ENCODE results near the gene DIMT1.
A peak's percentile ranks its signal among the peaks of the same experiment; 100 is the strongest.

Gene DIMT1

DNA sequence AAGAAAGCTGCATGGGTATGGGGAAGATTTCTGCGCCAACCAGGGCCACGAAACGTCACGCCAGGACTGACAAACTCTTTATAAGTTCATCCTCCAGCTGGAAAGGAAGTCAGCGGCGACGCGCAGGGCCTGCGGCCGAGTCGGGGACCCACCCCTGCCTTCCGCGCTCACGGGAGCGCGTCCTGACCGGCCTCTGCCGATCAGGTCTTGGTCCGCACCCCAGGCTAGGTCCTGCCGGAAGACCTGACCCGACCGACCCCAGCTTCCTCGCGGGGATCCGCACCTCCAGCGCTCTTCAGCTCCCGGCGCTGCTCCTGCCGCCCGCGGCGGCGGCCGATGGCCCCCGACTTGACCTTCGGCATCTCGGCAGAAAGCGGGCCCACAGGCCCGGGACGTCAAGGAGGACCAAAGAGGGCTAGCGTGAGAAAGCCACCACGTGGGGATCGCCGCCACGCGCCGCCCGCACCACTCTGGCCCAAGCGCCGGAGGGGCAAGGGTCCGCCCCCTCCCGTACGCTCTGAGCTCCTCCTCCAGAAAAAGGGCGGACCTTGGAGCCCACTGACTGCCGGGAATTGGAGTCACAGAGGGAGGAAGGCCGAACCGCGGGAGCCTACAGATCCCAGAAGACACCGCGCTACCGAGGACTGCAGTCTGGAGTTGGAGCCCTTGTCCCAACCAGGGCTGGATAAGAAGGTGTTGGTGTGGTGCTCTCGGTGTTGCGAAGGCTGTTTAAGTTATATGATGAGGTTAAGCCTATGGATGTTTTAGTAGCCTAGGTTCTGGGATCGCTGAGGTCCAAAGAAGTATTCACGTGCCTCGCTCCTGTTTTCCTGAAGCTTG lies at the start of gene DIMT1:
Gene DIMT1 (minus strand): TSS at position 495 of the 840 bp plus-strand sequence. CDS start 133 bp downstream, at position 362.
- peak; percentile 92 for DNase-seq (ENCODE audit: low spot score)

DNA sequence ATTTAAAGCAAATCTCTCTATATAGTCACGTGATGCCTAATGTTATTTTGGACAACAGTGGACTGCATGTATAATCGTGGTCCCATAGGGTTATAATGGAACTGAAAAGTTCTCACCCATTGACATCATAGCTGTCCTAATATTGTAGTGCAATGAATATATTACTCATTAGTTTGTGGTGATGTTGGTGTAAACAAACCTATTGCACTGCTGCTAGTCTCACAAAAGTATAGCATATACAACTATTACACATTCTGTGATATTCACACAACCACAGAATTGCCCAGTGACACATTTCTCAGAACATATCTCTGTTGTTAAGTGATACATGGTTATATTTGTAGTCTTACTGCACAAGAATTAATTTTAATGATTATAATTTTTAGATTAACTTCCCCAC lies 46.6 kb upstream of the DIMT1 start:
- no peak for DNase-seq (ENCODE audit: low spot score)

DNA sequence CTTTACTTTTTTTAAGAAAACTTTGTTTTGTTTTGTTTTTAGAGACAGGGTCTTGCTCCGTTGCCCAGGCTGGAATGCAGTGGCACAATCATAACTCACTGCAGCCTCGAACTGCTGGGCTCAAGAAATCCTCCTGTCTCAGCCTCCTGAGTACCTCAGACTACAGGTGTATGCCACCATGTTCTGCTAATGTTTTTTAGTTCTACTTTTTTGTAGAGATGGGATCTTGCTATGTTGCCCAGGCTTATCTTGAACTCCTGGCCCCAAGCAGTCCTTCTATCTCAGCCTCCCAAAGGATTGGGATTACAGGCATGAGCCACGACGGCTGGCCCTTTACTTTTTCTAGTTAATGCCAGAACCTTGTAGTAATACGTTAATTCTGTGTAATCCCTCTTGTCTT lies 44.8 kb upstream of the DIMT1 start:
- DNase-seq (ENCODE audit: low spot score), result no peak

GRCh38 chr5:62432621-62433064 lies 28.9 kb upstream of the DIMT1 start:
- no peak for DNase-seq (ENCODE audit: low spot score)

- DNase-seq (ENCODE audit: low spot score), result no peak
Observed at GRCh38 chr5:62431735-62432620, 28.3 kb upstream of the DIMT1 start.

DNA sequence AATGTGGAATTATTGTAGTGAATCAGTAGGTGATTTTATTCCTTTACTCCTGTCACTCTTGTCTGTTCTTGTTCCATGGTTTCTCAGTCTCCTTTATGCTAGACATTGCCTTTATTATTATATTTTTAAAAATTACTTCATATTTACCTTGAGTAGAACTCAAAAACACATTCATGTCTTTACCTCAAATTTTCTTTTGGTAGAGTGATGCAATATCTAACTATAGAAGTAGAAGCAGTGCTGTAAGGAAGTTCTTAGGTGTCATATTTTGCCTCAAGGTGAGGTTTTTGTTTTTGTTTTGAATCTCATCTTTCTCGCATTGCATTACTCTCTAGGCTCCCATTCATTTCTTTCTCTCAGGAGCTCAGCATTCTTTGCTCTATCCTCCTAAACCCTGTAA lies 21.1 kb upstream of the DIMT1 start:
- DNase-seq (ENCODE audit: low spot score), result no peak

GRCh38 chr5:62421414-62421813 lies 17.7 kb upstream of the DIMT1 start:
- no peak for DNase-seq (ENCODE audit: low spot score)

DNA sequence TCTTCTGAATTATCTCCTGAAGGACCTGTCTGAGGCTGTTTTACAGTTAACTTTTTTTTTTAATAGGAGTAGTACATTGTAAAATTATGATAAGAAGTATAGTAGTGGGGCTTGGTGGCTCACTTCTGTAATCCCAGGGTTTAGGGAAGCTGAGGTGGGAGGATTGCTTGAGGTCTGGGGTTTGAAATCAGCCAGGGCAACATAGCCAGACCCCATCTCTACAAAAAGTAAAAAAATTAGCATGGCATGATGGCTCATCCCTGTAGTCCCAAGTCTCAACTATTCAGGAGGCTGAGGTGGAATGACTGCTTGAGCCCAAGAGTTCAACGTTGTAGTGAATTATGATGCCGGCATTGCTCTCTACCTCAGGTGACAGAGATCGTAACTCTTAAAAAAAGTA lies 15.9 kb upstream of the DIMT1 start:
- no peak for DNase-seq (ENCODE audit: low spot score)

DNA sequence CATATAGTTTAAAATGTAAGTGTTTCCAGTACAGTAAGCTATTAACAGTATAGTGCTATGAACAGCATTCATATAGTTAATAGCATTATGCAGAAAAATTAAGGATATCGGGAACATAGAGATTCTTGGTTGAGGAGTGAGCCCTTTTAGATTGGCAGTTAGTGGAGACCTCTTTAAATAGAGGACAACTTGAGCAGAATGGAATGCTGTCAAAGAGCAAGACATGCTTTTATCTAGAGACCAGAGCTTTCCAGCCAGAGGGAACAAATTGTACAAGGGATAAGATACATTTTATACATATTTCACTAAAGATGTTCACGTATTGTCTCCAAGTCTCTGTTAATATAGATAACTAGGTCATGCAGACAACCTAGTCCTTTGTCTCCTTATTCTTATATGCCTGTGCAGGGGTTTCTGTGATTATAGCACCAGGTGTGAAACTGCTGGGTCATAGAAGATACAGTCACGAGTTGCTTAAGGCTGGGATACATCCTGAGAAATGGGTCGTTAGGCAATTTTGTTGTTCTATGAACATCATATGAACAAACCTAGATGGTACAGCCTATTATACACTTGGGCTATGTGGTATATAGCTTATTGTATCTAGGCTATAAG lies 14.9 kb upstream of the DIMT1 start:
- DNase-seq (ENCODE audit: low spot score), result no peak

DNA sequence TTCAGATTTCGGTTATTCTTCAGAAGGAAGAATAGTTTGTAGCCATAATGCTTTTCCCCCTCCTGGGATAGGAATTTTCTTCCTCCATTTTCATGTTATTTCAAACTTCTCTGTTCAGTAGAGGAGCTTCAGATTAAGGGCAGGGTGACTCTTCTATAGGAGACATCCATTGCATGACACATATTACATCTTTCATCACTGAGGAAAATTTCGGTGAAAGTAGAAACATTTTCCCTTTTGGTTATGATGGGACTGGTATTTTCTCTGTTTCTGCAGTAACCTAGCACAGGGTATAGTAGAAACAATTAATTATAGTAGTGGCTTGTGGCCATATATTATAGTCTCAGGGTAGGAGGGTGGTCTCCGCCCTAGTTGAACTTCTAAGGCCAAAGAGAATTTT lies 10.0 kb upstream of the DIMT1 start:
- DNase-seq (ENCODE audit: low spot score), result no peak

GRCh38 chr5:62412549-62413329 lies 9.0 kb upstream of the DIMT1 start, which contains the start of gene IPO11:
Gene IPO11 (plus strand): TSS chr5:62412763. CDS start chr5:62437280, 24,517 bp downstream.
- DNase-seq (ENCODE audit: low spot score), result peak; percentile 98

DNA sequence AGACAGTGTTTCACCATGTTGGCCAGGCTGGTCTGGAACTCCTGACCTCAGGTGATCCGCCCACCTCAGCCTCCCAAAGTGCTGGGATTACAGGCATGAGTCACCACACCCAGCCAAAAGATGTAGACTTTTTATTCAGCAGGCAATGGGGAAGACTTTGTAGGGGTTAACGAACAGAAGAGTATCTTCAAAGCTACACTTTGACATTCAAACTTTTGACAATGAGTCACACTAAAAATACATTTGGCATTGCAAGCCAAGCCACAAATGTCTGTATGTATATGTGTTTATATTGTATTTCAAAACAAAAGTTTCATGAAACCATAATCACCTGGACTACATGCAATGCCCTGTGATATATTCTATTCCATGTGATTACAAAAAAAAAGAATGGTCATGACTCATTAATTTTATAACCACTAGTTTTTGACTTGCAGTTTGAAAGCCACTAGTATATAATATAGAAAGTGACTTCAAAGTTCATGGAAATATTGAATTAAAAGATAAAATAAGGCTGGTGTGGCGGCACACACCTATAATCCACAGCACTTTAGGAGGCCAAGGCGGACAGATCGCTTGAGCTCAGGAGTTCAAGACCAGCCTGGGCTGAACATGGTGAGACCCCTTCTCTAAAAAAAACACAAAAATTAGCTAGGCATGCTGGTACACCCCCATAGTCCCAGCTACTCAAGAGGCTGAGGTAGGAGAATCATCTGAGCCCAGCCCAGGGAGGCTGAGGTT lies 8.3 kb downstream of the DIMT1 start:
- DNase-seq (ENCODE audit: low spot score), result no peak

GRCh38 chr5:62386824-62387223 lies 16.9 kb downstream of the DIMT1 start:
- no peak for DNase-seq (ENCODE audit: low spot score)

GRCh38 chr5:62385816-62386400 lies 17.8 kb downstream of the DIMT1 start:
- no peak for DNase-seq (ENCODE audit: low spot score)

GRCh38 chr5:62385131-62385530 lies 18.6 kb downstream of the DIMT1 start:
- no peak for DNase-seq (ENCODE audit: low spot score)

- DNase-seq (ENCODE audit: low spot score), result no peak
Observed at GRCh38 chr5:62376064-62376463, 27.6 kb downstream of the DIMT1 start.

GRCh38 chr5:62375627-62376026 lies 28.1 kb downstream of the DIMT1 start:
- DNase-seq (ENCODE audit: low spot score), result no peak

GRCh38 chr5:62374090-62374489 lies 29.6 kb downstream of the DIMT1 start:
- DNase-seq (ENCODE audit: low spot score), result no peak

- no peak for DNase-seq (ENCODE audit: low spot score)
Observed at GRCh38 chr5:62373382-62373781, 30.3 kb downstream of the DIMT1 start.

GRCh38 chr5:62372600-62372999 lies 31.1 kb downstream of the DIMT1 start:
- no peak for DNase-seq (ENCODE audit: low spot score)
